ENCODE data around the gene SMARCA5. TPM values are rescaled to one million over a fixed set of nuclear protein-coding genes. Genes with fewer than 3 reads are reported as not detected.
"Not testable (repeated sequence)": the region's sequence is repeated elsewhere in the genome, so short reads cannot be mapped to it uniquely, and the experiment has no call there.

Gene SMARCA5
- total RNA-seq, result 8.8 TPM

GRCh38 chr4:143513314-143514168, at the start of gene SMARCA5:
TSS of gene SMARCA5 (plus strand) at chr4:143513702. CDS start at chr4:143513925, 223 bp downstream.
- ATAC-seq (peak; percentile 92), DNase-seq (ENCODE audit: low spot score) (peak; percentile 98)

GRCh38 chr4:143473334-143474126, 40.0 kb upstream of the SMARCA5 start:
- ATAC-seq, result peak; percentile 93

DNA sequence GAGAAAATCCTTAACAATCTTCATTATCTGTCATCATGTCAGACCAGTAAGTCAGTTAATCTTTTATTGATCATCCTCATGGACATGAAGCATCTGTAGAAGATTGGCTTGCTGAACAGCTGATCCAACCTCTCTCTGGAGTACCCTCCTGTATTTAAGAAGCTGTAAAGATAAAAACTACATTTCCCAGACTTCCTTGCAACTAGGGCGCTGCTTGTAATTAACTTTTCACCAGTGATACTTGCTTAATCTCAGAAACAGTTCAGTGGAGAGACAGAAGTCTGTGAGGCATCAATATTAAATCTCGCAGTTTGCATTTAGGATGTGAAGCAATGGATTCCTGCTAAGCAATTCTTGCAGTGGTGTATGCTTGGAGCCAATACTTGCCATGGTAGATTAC, 36.0 kb upstream of the SMARCA5 start:
- DNase-seq (ENCODE audit: low spot score) (no peak), ATAC-seq (no peak)

More at GRCh38 chr4:143473334-143474126, 40.0 kb upstream of the SMARCA5 start:
- peak; percentile 74 for DNase-seq (ENCODE audit: low spot score)

GRCh38 chr4:143481361-143481760, 32.1 kb upstream of the SMARCA5 start:
- DNase-seq (ENCODE audit: low spot score), result no peak
- peak; percentile 35 for ATAC-seq

DNA sequence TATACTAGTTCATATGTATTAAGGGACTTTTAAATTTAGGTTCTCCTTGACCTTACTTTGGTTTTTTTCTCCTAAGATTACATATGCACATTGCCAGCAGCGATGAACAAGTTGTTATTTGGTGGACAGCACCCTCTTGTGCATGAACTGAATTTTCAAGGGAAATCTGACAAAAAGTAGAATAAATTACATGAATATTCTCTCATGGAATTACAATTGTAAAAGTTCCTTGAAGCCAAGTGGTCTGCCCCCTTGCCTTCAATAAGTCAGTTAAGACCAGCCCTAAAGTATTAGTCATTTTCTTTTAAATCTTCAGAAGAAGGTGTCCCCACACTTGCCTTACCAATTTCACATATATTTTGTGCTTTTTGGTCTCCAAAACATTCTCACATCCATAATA, 30.7 kb upstream of the SMARCA5 start:
- DNase-seq (ENCODE audit: low spot score) (no peak), ATAC-seq (peak; percentile 82)

- no peak for DNase-seq (ENCODE audit: low spot score)
- no peak for ATAC-seq
Observed at GRCh38 chr4:143486314-143486713, 27.2 kb upstream of the SMARCA5 start.

GRCh38 chr4:143488687-143489086, 24.8 kb upstream of the SMARCA5 start:
- ATAC-seq, result no peak
- no peak for DNase-seq (ENCODE audit: low spot score)

- no peak for DNase-seq (ENCODE audit: low spot score)
- peak; percentile 52 for ATAC-seq
Observed at GRCh38 chr4:143489106-143489505, 24.4 kb upstream of the SMARCA5 start.

DNA sequence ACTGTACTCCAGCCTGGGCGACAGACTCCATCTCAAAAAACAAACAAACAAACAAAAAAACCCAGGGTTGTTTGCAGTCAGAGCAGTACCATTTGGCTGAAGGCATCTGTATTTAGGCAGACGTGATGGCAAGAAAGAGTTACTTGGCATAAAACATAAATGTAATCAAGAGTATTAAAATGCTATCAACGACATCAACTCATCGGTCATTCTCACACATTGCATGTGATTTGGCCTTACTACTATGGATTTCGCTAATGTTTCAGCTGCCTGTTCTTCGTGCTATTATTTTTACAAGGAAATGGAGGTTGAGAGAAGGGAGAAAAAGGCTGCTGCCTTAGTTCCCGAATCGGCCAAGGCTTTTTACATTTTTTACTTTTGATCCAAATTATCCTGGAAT, 15.5 kb upstream of the SMARCA5 start:
- no peak for ATAC-seq
- no peak for DNase-seq (ENCODE audit: low spot score)

- no peak for ATAC-seq
- DNase-seq (ENCODE audit: low spot score), result no peak
Observed at GRCh38 chr4:143502231-143502630, 11.3 kb upstream of the SMARCA5 start.

DNA sequence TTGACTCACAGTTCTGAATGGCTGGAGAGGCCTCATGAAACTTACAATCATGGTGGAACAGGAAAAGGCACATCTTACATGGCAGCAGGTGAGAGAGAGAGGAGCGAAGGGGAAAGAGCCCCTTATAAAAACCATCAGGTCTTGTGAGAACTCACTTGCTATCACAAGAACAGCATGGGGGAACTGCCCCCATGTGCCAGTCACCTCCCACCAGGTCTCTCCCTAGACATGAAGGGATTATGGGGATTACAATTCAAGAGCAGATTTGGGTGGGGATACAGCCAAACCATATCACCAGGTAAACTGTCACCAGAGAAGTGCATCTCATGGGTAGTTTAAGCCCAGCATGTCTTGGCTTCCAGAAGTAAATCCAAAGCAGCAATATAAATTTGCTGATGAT, 7.5 kb upstream of the SMARCA5 start:
- DNase-seq (ENCODE audit: low spot score), result no peak
- ATAC-seq, result no peak

- ATAC-seq (no peak), DNase-seq (ENCODE audit: low spot score) (no peak)
Observed at GRCh38 chr4:143511906-143512305, 1.6 kb upstream of the SMARCA5 start.

GRCh38 chr4:143512978-143513313, 556 bp upstream of the SMARCA5 start:
- no peak for ATAC-seq
- no peak for DNase-seq (ENCODE audit: low spot score)

- ATAC-seq (no peak), DNase-seq (ENCODE audit: low spot score) (no peak)
Observed at GRCh38 chr4:143514169-143514495, 630 bp downstream of the SMARCA5 start.

DNA sequence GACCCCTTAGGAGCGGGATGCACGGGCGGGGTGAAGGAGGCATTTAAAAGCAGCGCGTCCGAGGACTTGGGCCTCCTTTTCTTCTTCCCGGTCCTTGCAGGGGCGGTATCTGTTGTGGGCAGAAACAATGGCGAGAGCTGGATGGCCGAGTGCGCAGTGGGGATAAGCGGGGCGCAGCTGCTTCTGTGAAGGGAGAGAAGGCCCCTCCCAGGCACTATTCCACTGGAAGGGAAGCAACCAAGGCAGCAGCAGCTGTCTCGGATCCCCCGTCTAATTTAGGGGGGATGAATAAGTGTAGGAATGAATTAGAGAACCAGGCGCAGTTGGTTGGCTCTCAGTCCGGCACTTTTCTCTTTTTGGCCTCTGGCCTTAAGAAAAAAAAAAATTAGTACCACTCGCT, 995 bp downstream of the SMARCA5 start:
- ATAC-seq (peak; percentile 2), DNase-seq (ENCODE audit: low spot score) (peak; percentile 48)

GRCh38 chr4:143514901-143515300, 1.4 kb downstream of the SMARCA5 start:
- no peak for ATAC-seq

GRCh38 chr4:143515905-143516304, 2.4 kb downstream of the SMARCA5 start:
- ATAC-seq (no peak), DNase-seq (ENCODE audit: low spot score) (no peak)

More at GRCh38 chr4:143514901-143515300, 1.4 kb downstream of the SMARCA5 start:
- DNase-seq (ENCODE audit: low spot score), result no peak

GRCh38 chr4:143517764-143518163, 4.3 kb downstream of the SMARCA5 start:
- no peak for DNase-seq (ENCODE audit: low spot score)
- no peak for ATAC-seq

- ATAC-seq, result no peak
- no peak for DNase-seq (ENCODE audit: low spot score)
Observed at GRCh38 chr4:143524211-143524610, 10.7 kb downstream of the SMARCA5 start.

DNA sequence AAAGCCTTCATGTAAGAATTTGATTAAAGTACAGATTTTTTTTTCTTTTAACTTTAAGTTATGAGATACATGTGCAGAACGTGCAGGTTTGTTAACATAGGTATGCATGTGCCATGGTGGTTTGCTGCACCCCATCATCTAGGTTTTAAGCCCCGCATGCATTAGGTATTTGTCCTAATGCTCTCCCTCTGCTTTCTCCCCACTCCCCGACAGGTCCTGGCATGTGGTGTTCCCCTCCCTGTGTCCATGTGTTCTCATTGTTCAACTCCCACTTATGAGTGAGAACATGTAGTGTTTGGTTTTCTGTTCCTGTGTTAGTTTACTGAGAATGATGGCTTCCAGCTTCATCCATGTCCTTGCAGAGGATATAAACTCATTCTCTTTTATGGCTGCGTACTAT, 14.5 kb downstream of the SMARCA5 start:
- DNase-seq (ENCODE audit: low spot score); ATAC-seq: not testable (repeated sequence)

DNA sequence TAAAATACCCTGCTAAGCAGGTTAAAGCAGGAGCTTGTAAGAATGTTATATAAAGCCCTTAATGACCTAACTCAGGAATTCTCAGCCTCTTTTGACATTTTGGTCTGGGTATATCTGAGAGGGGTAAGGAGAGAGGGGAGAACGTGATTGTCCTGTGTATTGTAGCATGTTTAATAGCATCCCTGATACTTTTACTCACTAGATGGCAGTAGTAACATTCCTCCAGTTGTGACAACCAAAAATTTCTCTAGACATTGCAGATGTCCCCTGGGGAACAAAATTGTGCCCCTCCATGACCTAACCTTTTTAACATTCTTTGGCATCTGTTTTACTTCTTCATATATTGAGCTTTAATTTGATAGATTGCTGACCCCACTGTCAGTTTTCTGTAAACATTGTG, 17.9 kb downstream of the SMARCA5 start:
- no peak for DNase-seq (ENCODE audit: low spot score)
- peak; percentile 60 for ATAC-seq
